ENCODE measurements around the gene ACOX3. TPM values are rescaled to one million over a fixed set of nuclear protein-coding genes. Genes with fewer than 3 reads are reported as not detected.

Gene ACOX3
- total RNA-seq, 4 donors from 2014 or later, result 42.3 to 86.2 (median 50.3) TPM

GRCh38 chr4:8434251-8435073 is 6.1 kb downstream of the ACOX3 start:
- Histone ChIP-seq H3K36me3 (peaks cover 0 to 13% (median 0%) of the 10 kb centered on the region in 3 donors), H3K4me1 (peaks cover 15 to 82% (median 27%) of the 10 kb centered on the region in 3 donors), H3K9me3 (no peaks in the 10 kb centered on the region), H3K4me3 (peak overlapping the region; percentile 26 to 57 (median 50)), H3K27me3 (no peaks in the 10 kb centered on the region), H3K27ac (peak overlapping the region; percentile 52 to 98 (median 84))
- 33 to 64% methylated on average over 17 to 18 of the region's 21 CpGs for WGBS, 2 donors
- no peak for DNase-seq
- intact Hi-C loops (cut with DNase I), result no loop called here
- TF ChIP-seq CTCF (IDR thresholded peaks at IDR 0.05) (no peak), POLR2A (IDR thresholded peaks at IDR 0.05) (no peak)

- no peak for DNase-seq
- H3K36me3 ChIP-seq, result peaks cover 0 to 13% (median 0%) of the 10 kb centered on the region in 3 donors
- H3K4me3 ChIP-seq, result peak overlapping the region in 2 of 4 donors; percentile 50 to 51
- TF ChIP-seq CTCF (IDR thresholded peaks at IDR 0.05), result no peak
- no peak for TF ChIP-seq POLR2A (IDR thresholded peaks at IDR 0.05)
- H3K27ac ChIP-seq, result peak overlapping the region; percentile 39 to 98 (median 68)
- 36 to 47% methylated on average over 5 of the region's 5 CpGs for WGBS, 2 donors
- H3K9me3 ChIP-seq, result no peaks in the 10 kb centered on the region
- peaks cover 20 to 79% (median 24%) of the 10 kb centered on the region in 3 donors for H3K4me1 ChIP-seq
- intact Hi-C loops (cut with DNase I), result no loop called here
- H3K27me3 ChIP-seq, result no peaks in the 10 kb centered on the region
Measured at GRCh38 chr4:8433136-8433535, 7.4 kb downstream of the ACOX3 start.

- Histone ChIP-seq H3K9me3 (no peaks in the 10 kb centered on the region), H3K4me3 (no peak overlapping the region), H3K27me3 (no peaks in the 10 kb centered on the region), H3K36me3 (peaks cover 0 to 13% (median 0%) of the 10 kb centered on the region in 3 donors), H3K4me1 (peaks cover 26 to 77% (median 32%) of the 10 kb centered on the region in 3 donors), H3K27ac (no peak overlapping the region)
- intact Hi-C loops (cut with DNase I), result no loop called here
- 84 to 91% methylated on average over 5 of the region's 5 CpGs for WGBS, 2 donors
- no peak for DNase-seq
- TF ChIP-seq CTCF (IDR thresholded peaks at IDR 0.05), result no peak
- TF ChIP-seq POLR2A (IDR thresholded peaks at IDR 0.05), result no peak
Measured at GRCh38 chr4:8431553-8431952, 9.0 kb downstream of the ACOX3 start.

- 8 to 13% methylated on average over 4 to 7 of the region's 56 CpGs for WGBS, 2 donors
Measured at GRCh38 chr4:8428288-8429097, 12.0 kb downstream of the ACOX3 start.

More at GRCh38 chr4:8428288-8429097, 12.0 kb downstream of the ACOX3 start:
- H3K9me3 ChIP-seq, result no peaks in the 10 kb centered on the region
- peak overlapping the region; percentile 87 to 100 (median 92) for H3K4me3 ChIP-seq
- intact Hi-C loops (cut with DNase I), result no loop called here
- peaks cover 0 to 27% (median 0%) of the 10 kb centered on the region in 3 donors for H3K36me3 ChIP-seq
- peaks cover 17 to 71% (median 32%) of the 10 kb centered on the region in 3 donors for H3K4me1 ChIP-seq
- peak overlapping the region; percentile 92 to 94 (median 94) for H3K27ac ChIP-seq
- peak in 3 of 4 donors; percentile 59 to 83 (median 71) for TF ChIP-seq POLR2A (IDR thresholded peaks at IDR 0.05)
- peak in 3 of 6 experiments; percentile 8 to 28 (median 27) for TF ChIP-seq CTCF (IDR thresholded peaks at IDR 0.05)
- H3K27me3 ChIP-seq, result no peaks in the 10 kb centered on the region
- peak; percentile 25 for DNase-seq
